K562 (cell line): ENCODE measurements around the gene RNFT2. TPM values are rescaled to one million over a fixed set of nuclear protein-coding genes. Genes with fewer than 3 reads are reported as not detected.

Experiments
- ATAC-seq: fragments of 200-7000 bp; cut with Tn5 transposase; 3 replicates; pipeline ENCODE4 v1.9.1; 2020; ENCODE audit warnings: moderate library complexity
- BruUV-seq: library from RNA; stranded (reverse); fragments of 400-500 nt; replicated peaks from 2 replicates; lab custom pipeline; 2021; lab: Mats Ljungman, UMichigan
- CTCF ChIA-PET: fragments of 300-600 bp; formaldehyde crosslinking; extraction: SDS; loops from one replicate; lab custom pipeline; 2021; ENCODE audit warnings: low intra/inter-chr PET ratio; lab: Yijun Ruan, JAX
- POLR2A ChIA-PET: fragments of 300-600, 350-650 bp; sonication (Branson Sonifier 250); formaldehyde crosslinking; extraction: SDS; loops from one replicate; lab custom pipeline; 2021; ENCODE audit warnings: antibody characterized with exemption, inconsistent platforms; lab: Yijun Ruan, JAX
- DNase-seq, 4 experiments: peaks; one replicate each; pipeline versions ENCODE4 v3.0.0 to v3.0.0-alpha.2; 2011 to 2018; ENCODE audit warnings: low spot score in 3 of 4, mixed read lengths in 3 of 4; ENCODE audit errors: extremely low read depth in 1 of 4
- FAIRE-seq: peaks from 2 replicates; lab custom pipeline; 2011; peaks lifted over from hg19 to GRCh38; lab: Jason Lieb, UNC
- H2AFZ ChIP-seq: 2 replicates; pipeline ENCODE4 v1.6.0; 2011; ENCODE audit warnings: low read depth, low read length, control low read depth, inconsistent platforms
- H3K27ac ChIP-seq: fragments of 200-600 bp; 3 replicates; pipeline ENCODE4 v1.8.0; 2011; ENCODE audit warnings: low read depth, mild to moderate bottlenecking, control low read depth, inconsistent platforms, low read length, moderate library complexity, mixed read lengths; ENCODE audit errors: extremely low read depth
- H3K27me3 ChIP-seq, 2 experiments: fragments of 300-600 bp in 1 of 2; 2 replicates in 1 of 2; 3 replicates in 1 of 2; pipeline versions ENCODE4 v1.6.0 to v1.8.0; 2011; ENCODE audit warnings: inconsistent platforms in 2 of 2, low read length in 2 of 2, mild to moderate bottlenecking in 1 of 2, mixed read lengths in 1 of 2, moderate library complexity in 1 of 2; ENCODE audit not compliant: control insufficient read depth in 2 of 2, insufficient read depth in 2 of 2
- H3K36me3 ChIP-seq: fragments of 300-600 bp; 3 replicates; pipeline ENCODE4 v1.8.0; 2011; ENCODE audit warnings: mild to moderate bottlenecking, low read length, inconsistent platforms; ENCODE audit not compliant: control insufficient read depth, insufficient read depth
- H3K4me1 ChIP-seq, 2 experiments: fragments of 200-600 bp in 1 of 2; replicated peaks in 1 of 2; 2 replicates in 1 of 2; 3 replicates in 1 of 2; pipeline versions ENCODE4 v1.5.1 to v1.8.0; 2011; ENCODE audit warnings: inconsistent platforms in 2 of 2, low read length in 2 of 2, mild to moderate bottlenecking in 1 of 2, mixed read lengths in 1 of 2, moderate library complexity in 1 of 2; ENCODE audit not compliant: control insufficient read depth in 2 of 2, insufficient read depth in 2 of 2
- H3K4me2 ChIP-seq: 2 replicates; pipeline ENCODE4 v1.6.1; 2011; ENCODE audit warnings: low read length, control low read depth, inconsistent platforms, mixed read lengths; ENCODE audit not compliant: insufficient read depth
- H3K4me3 ChIP-seq: fragments of 200-600 bp; sonication (generic), shearing (Covaris generic); 2 replicates; pipeline ENCODE4 v1.5.1; 2016; ENCODE audit warnings: control low read depth, inconsistent platforms
- H3K79me2 ChIP-seq: fragments of 200-600 bp; 3 replicates; pipeline ENCODE4 v1.8.0; 2011; ENCODE audit warnings: low read length, inconsistent platforms; ENCODE audit not compliant: control insufficient read depth, insufficient read depth
- H3K9ac ChIP-seq, 2 experiments: 2 replicates each; pipeline versions ENCODE4 v1.6.0 to v1.6.1; 2011; ENCODE audit warnings: low read depth in 2 of 2, low read length in 2 of 2, control low read depth in 1 of 2, inconsistent platforms in 1 of 2, mild to moderate bottlenecking in 1 of 2, mixed read lengths in 1 of 2; ENCODE audit not compliant: insufficient read depth in 1 of 2
- H3K9me1 ChIP-seq: one replicate; pipeline ENCODE4 v1.6.0; 2011; ENCODE audit warnings: inconsistent platforms, mild to moderate bottlenecking, low read length, moderate library complexity; ENCODE audit not compliant: control insufficient read depth, insufficient read depth
- H3K9me3 ChIP-seq: replicated peaks from 2 replicates; pipeline ENCODE4 v1.5.1; 2011; ENCODE audit warnings: low read depth, low read length, inconsistent platforms; ENCODE audit not compliant: control insufficient read depth, insufficient read depth
- H4K20me1 ChIP-seq: replicated peaks from 2 replicates; pipeline ENCODE4 v1.6.1; 2011; ENCODE audit warnings: low read length, inconsistent platforms, mixed read lengths; ENCODE audit not compliant: control insufficient read depth, insufficient read depth
- BHLHE40 ChIP-seq: IDR thresholded peaks from 2 replicates; pipeline ENCODE4 v1.6.1; 2011; ENCODE audit warnings: low read length, improper control_type of control experiment
- CBFB ChIP-seq: sonication (generic); formaldehyde crosslinking; IDR thresholded peaks from 2 replicates; pipeline ENCODE4 v1.4.0; 2020; ENCODE audit warnings: mild to moderate bottlenecking, missing genetic modification reagents
- RAD51 ChIP-seq: fragments of 450-650 bp; IDR thresholded peaks from 2 replicates; pipeline ENCODE4 v1.7.1; 2016; ENCODE audit warnings: low read depth, mild to moderate bottlenecking, borderline replicate concordance
- ZKSCAN8 ChIP-seq: fragments of 200-800 bp; sonication (Bioruptor generic); IDR thresholded peaks from 2 replicates; pipeline ENCODE4 v1.6.1; 2016; ENCODE audit warnings: missing genetic modification characterization, missing compliant biosample characterization
- WGBS: fragments of 100-300 bp; shearing (Covaris generic); methylation state at CpG from one replicate; pipeline ENCODE4 v1.1.6; 2016; ENCODE audit warnings: low coverage, mixed read lengths; ENCODE audit not compliant: insufficient coverage; ENCODE audit errors: missing lambda C conversion rate; 5-methylcytosine and 5-hydroxymethylcytosine counted together
- in situ Hi-C: fragments of 300-500 bp; cut with MboI; formaldehyde crosslinking; loops from 4 replicates; pipeline ENCODE4 v1.15.0; 2018; ENCODE audit warnings: inconsistent platforms, mixed read lengths
- intact Hi-C: fragments of 100-400 bp; cut with micrococcal nuclease; formaldehyde crosslinking; loops from 2 replicates; pipeline ENCODE4 v1.14.2; 2022
- polyA plus RNA-seq, 8 experiments: library from polyadenylated mRNA; depleted of rRNA in 4 of 8; stranded (reverse) in 5 of 8; unstranded in 3 of 8; fragments of >200 nt; fragmentation: Nextera tagmentation in 2 of 8; fragmentation: Illumina TruSeq in 1 of 8; extraction: Ambion mirVana in 2 of 8; extraction: Trizol in 1 of 8; gene quantifications; 2 replicates each; pipeline versions ENCODE4 v1.2.1 to v1.2.3, GENCODE V29; 2011 to 2014; ENCODE audit warnings: inconsistent platforms in 1 of 8, missing spikeins in 1 of 8
- total RNA-seq, 7 experiments: library from RNA; depleted of rRNA in 6 of 7; stranded (reverse); fragments of >200 nt in 6 of 7; fragmentation: Illumina TruSeq in 2 of 7; extraction: Trizol in 2 of 7; gene quantifications; 2 replicates each; pipeline versions ENCODE4 v1.2.1 to v1.2.3, GENCODE V29; 2011 to 2021; ENCODE audit warnings: low replicate concordance in 1 of 7
- TF ChIP-seq, protein P1 (sequence below): sonication (generic); formaldehyde crosslinking; IDR thresholded peaks from 2 replicates; pipeline ENCODE4 v1.5.0; 2020; ENCODE audit warnings: missing genetic modification reagents
- TF ChIP-seq, protein P2 (sequence below): sonication (generic); formaldehyde crosslinking; IDR thresholded peaks from 2 replicates; pipeline ENCODE4 v1.9.0; 2022; ENCODE audit warnings: mild to moderate bottlenecking, missing genetic modification reagents
- TF ChIP-seq, protein P3 (sequence below), 2 experiments: fragments of 450-650 bp; formaldehyde crosslinking in 1 of 2; IDR thresholded peaks; 2 replicates each; pipeline versions ENCODE4 v1.4.0 to v1.6.1; 2014 to 2020; ENCODE audit warnings: mild to moderate bottlenecking in 2 of 2, borderline replicate concordance in 1 of 2, low read depth in 1 of 2
- TF ChIP-seq, protein P4 (sequence below): fragments of 250-450 bp; sonication (Bioruptor Pico); IDR thresholded peaks from 2 replicates; pipeline ENCODE4 v1.5.0; 2021

The RNFT2 gene
- total and polyA plus RNA-seq, 9 of the 15 experiments (the other 6 are each of a cell fraction or from before 2014, with no cell fraction given): 3.6 to 26.3 (median 9.5) TPM

DNA sequence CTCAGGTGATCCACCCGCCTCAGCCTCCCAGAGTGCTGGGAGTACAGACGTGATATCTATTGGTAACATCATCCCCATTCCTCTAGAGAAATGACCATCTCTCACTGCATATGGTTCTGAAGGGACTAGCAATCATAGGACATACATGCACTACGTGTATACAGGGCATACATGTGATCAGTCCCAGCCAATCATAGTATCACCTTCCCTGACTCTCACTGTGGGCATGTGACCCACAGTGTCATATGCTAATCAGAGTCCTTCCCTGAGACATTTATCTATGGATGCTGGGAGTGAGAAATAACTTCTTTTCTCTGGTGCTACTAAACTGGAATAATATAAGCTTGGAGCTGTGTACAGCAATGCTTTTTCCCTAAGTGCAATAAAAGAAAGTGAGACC is 160.6 kb downstream of the RNFT2 start:
- ChIA-PET CTCF (no interaction called here), POLR2A (no interaction called here)
- no peaks in the 10 kb centered on the region for H3K9me1 ChIP-seq
- H3K27me3 ChIP-seq: peaks cover 0 to 5% of the 10 kb centered on the region in 2 experiments; a peak in 3 of 5 replicates
- BruUV-seq: no TSS peak
- H2AFZ ChIP-seq: no peak overlapping the region
- TF ChIP-seq, protein P1, sequence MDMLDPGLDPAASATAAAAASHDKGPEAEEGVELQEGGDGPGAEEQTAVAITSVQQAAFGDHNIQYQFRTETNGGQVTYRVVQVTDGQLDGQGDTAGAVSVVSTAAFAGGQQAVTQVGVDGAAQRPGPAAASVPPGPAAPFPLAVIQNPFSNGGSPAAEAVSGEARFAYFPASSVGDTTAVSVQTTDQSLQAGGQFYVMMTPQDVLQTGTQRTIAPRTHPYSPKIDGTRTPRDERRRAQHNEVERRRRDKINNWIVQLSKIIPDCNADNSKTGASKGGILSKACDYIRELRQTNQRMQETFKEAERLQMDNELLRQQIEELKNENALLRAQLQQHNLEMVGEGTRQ (CRISPR knock-in tag): peak; percentile 69
- TF ChIP-seq BHLHE40: 0 out of 2 replicates have a peak, but pooled peaks have one; percentile 20
- TF ChIP-seq, protein P2, sequence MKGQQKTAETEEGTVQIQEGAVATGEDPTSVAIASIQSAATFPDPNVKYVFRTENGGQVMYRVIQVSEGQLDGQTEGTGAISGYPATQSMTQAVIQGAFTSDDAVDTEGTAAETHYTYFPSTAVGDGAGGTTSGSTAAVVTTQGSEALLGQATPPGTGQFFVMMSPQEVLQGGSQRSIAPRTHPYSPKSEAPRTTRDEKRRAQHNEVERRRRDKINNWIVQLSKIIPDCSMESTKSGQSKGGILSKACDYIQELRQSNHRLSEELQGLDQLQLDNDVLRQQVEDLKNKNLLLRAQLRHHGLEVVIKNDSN (CRISPR knock-in tag): peak; percentile 78
- TF ChIP-seq, protein P3, sequence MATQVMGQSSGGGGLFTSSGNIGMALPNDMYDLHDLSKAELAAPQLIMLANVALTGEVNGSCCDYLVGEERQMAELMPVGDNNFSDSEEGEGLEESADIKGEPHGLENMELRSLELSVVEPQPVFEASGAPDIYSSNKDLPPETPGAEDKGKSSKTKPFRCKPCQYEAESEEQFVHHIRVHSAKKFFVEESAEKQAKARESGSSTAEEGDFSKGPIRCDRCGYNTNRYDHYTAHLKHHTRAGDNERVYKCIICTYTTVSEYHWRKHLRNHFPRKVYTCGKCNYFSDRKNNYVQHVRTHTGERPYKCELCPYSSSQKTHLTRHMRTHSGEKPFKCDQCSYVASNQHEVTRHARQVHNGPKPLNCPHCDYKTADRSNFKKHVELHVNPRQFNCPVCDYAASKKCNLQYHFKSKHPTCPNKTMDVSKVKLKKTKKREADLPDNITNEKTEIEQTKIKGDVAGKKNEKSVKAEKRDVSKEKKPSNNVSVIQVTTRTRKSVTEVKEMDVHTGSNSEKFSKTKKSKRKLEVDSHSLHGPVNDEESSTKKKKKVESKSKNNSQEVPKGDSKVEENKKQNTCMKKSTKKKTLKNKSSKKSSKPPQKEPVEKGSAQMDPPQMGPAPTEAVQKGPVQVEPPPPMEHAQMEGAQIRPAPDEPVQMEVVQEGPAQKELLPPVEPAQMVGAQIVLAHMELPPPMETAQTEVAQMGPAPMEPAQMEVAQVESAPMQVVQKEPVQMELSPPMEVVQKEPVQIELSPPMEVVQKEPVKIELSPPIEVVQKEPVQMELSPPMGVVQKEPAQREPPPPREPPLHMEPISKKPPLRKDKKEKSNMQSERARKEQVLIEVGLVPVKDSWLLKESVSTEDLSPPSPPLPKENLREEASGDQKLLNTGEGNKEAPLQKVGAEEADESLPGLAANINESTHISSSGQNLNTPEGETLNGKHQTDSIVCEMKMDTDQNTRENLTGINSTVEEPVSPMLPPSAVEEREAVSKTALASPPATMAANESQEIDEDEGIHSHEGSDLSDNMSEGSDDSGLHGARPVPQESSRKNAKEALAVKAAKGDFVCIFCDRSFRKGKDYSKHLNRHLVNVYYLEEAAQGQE (IDR thresholded peaks at IDR 0.05; ENCODE audit: borderline replicate concordance): peak; percentile 16; the same call in 1 of the 2 replicates
- TF ChIP-seq, protein P3 (CRISPR knock-in tag; IDR thresholded peaks at IDR 0.05; ENCODE audit: low read depth): no peak
- TF ChIP-seq ZKSCAN8 (CRISPR knock-in tag): no peak
- TF ChIP-seq, protein P4, sequence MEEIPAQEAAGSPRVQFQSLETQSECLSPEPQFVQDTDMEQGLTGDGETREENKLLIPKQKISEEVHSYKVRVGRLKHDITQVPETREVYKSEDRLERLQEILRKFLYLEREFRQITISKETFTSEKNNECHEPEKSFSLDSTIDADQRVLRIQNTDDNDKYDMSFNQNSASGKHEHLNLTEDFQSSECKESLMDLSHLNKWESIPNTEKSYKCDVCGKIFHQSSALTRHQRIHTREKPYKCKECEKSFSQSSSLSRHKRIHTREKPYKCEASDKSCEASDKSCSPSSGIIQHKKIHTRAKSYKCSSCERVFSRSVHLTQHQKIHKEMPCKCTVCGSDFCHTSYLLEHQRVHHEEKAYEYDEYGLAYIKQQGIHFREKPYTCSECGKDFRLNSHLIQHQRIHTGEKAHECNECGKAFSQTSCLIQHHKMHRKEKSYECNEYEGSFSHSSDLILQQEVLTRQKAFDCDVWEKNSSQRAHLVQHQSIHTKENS (CRISPR knock-in tag): no peak
- TF ChIP-seq RAD51: peak; percentile 81
- TF ChIP-seq CBFB: no peak
- in situ Hi-C loops (no loop called here), intact Hi-C loops (no loop called here)
- no peak overlapping the region for H3K9ac ChIP-seq
- DNase-seq: no peak
- no peaks in the 10 kb centered on the region for H3K9me3 ChIP-seq
- no peaks in the 10 kb centered on the region; a peak in 1 of 5 replicates for H3K4me1 ChIP-seq
- no peaks in the 10 kb centered on the region for H3K36me3 ChIP-seq
- H3K4me3 ChIP-seq: no peak overlapping the region
- peak; percentile 77 for ATAC-seq
- H3K27ac ChIP-seq: no peak overlapping the region
- no peak for FAIRE-seq
- no peaks in the 10 kb centered on the region for H3K79me2 ChIP-seq
- WGBS: 2% methylated on average over 3 of the region's 3 CpGs
- H4K20me1 ChIP-seq: no peaks in the 10 kb centered on the region
- no peak overlapping the region for H3K4me2 ChIP-seq
